Esophagus muscularis mucosa (tissue), 4 donors: ENCODE data around the gene ACLY. TPM values are rescaled to one million over a fixed set of nuclear protein-coding genes. Genes with fewer than 3 reads are reported as not detected.

Experiments
- DNase-seq: peaks from one replicate; pipeline ENCODE4 v3.0.0-alpha.2; 2017; ENCODE audit errors: extremely low spot score
- H3K27ac ChIP-seq, 4 donors: fragments of 200-600 bp; sonication (generic); replicated peaks in 1 of 4; 1 replicate in 3 of 4; 2 replicates in 1 of 4; pipeline ENCODE4 v1.5.1; 2016 to 2019; ENCODE audit warnings: mild to moderate bottlenecking in 1 of 4
- H3K27me3 ChIP-seq, 4 donors: fragments of 200-600 bp; sonication (generic); one replicate each; pipeline versions ENCODE4 v1.5.1 to v1.6.0; 2016 to 2019
- H3K36me3 ChIP-seq, 4 donors: fragments of 200-600 bp; sonication (generic); one replicate each; pipeline ENCODE4 v1.5.1; 2016 to 2019
- H3K4me1 ChIP-seq, 4 donors: fragments of 200-600 bp; sonication (generic); one replicate each; pipeline ENCODE4 v1.5.1; 2016 to 2019
- H3K4me3 ChIP-seq, 4 donors: fragments of 200-600 bp; sonication (generic); 1 replicate in 2 of 4; 2 replicates in 2 of 4; pipeline ENCODE4 v1.5.1; 2016 to 2019; ENCODE audit warnings: mild to moderate bottlenecking in 4 of 4, moderate library complexity in 1 of 4
- H3K9me3 ChIP-seq, 4 donors: fragments of 200-600 bp; sonication (generic); 1 replicate in 3 of 4; 2 replicates in 1 of 4; pipeline ENCODE4 v1.5.1; 2016 to 2019
- CTCF ChIP-seq, 3 experiments: fragments of 200-600 bp in 2 of 3; fragments of 450-650 bp in 1 of 3; sonication (generic) in 2 of 3; IDR thresholded peaks; one replicate each; pipeline ENCODE4 v1.5.1; 2017 to 2019; ENCODE audit warnings: antibody characterized with exemption in 3 of 3, mild to moderate bottlenecking in 2 of 3, moderate library complexity in 1 of 3
- EP300 ChIP-seq: sonication (generic); formaldehyde crosslinking; IDR thresholded peaks from one replicate; pipeline ENCODE4 v1.6.1; 2017; ENCODE audit warnings: antibody characterized with exemption
- POLR2A ChIP-seq: fragments of 450-650 bp; IDR thresholded peaks from one replicate; pipeline ENCODE4 v1.6.1; 2017; ENCODE audit warnings: antibody characterized with exemption, moderate library complexity, mild to moderate bottlenecking, low read depth
- POLR2AphosphoS5 ChIP-seq, 2 donors: sonication (generic); formaldehyde crosslinking; IDR thresholded peaks; one replicate each; pipeline ENCODE4 v1.6.1; 2017; ENCODE audit warnings: antibody characterized with exemption in 2 of 2
- WGBS: methylation state at CpG from one replicate; pipeline ENCODE4 v1.1.5; 2018; 5-methylcytosine and 5-hydroxymethylcytosine counted together
- intact Hi-C: fragments of 100-400 bp; cut with DNase I; formaldehyde crosslinking; loops from one replicate; pipeline ENCODE4 v1.15.1; 2023
- total RNA-seq, 4 donors: library from RNA; depleted of rRNA; stranded (reverse); fragments of >200 nt; gene quantifications; one replicate each; pipeline versions ENCODE4 v1.1.0 to v1.2.1, GENCODE V29; 2016

ACLY gene
- total RNA-seq, result 10 to 100 TPM; 52.3 to 87.7 (median 71.3) TPM

GRCh38 chr17:41918314-41919164 is at the start of gene ACLY:
ACLY (minus strand) TSS chr17:41918951; CDS start chr17:41913873, 5,078 bp downstream.
- WGBS, result 0% methylated on average over 24 of the region's 80 CpGs
- Histone ChIP-seq H3K27me3 (no peaks in the 10 kb centered on the region), H3K4me3 (peak within 1 kb of the TSS; percentile 63 to 99 (median 90)), H3K27ac (peak within 1 kb of the TSS; percentile 82 to 94 (median 92)), H3K9me3 (no peaks in the 10 kb centered on the region), H3K36me3 (peaks cover under 1 to 10% (median 2%) of the 10 kb centered on the region in 4 donors), H3K4me1 (peaks cover 23 to 47% (median 35%) of the 10 kb centered on the region in 4 donors)
- TF ChIP-seq EP300 (no peak), CTCF (IDR thresholded peaks at IDR 0.05) (peak in 1 of 3 experiments; percentile 3), POLR2A (peak; percentile 46), POLR2AphosphoS5 (IDR thresholded peaks at IDR 0.05) (peak; percentile 85 to 87)
- peak; percentile 98 for DNase-seq
- intact Hi-C loops, result no loop called here

GRCh38 chr17:41967921-41968578 is 49.3 kb upstream of the ACLY start:
- peak overlapping the region; percentile 92 to 93 (median 92) for H3K27ac ChIP-seq

GRCh38 chr17:41967141-41967920 is 48.6 kb upstream of the ACLY start:
- H3K4me3 ChIP-seq, result peak overlapping the region; percentile 91 to 99 (median 95)
- H3K27ac ChIP-seq, result peak overlapping the region; percentile 92 to 93 (median 92)
- H3K4me1 ChIP-seq, result peaks cover 26 to 73% (median 70%) of the 10 kb centered on the region in 4 donors
- H3K27me3 ChIP-seq, result no peaks in the 10 kb centered on the region
- no peak for DNase-seq
- intact Hi-C loops, result loop anchor here (2.0 to 5.0 kb wide), 2 partner anchors 51 to 150 kb away; no protein-coding TSS in a partner anchor
- H3K36me3 ChIP-seq, result peaks cover 18 to 42% (median 27%) of the 10 kb centered on the region in 4 donors
- TF ChIP-seq POLR2AphosphoS5 (IDR thresholded peaks at IDR 0.05) (peak in 1 of 2 donors; percentile 8), EP300 (no peak), CTCF (IDR thresholded peaks at IDR 0.05) (no peak), POLR2A (no peak)
- WGBS, result 10% methylated on average over 6 of the region's 39 CpGs
- no peaks in the 10 kb centered on the region for H3K9me3 ChIP-seq

More at GRCh38 chr17:41967921-41968578, 49.3 kb upstream of the ACLY start:
- DNase-seq, result no peak
- peak overlapping the region; percentile 91 to 99 (median 95) for H3K4me3 ChIP-seq
- intact Hi-C loops, result loop anchor here (2.0 to 5.0 kb wide), 2 partner anchors 51 to 149 kb away; no protein-coding TSS in a partner anchor
- 86% methylated on average over 20 of the region's 37 CpGs for WGBS
- no peaks in the 10 kb centered on the region for H3K9me3 ChIP-seq
- TF ChIP-seq POLR2AphosphoS5 (IDR thresholded peaks at IDR 0.05) (peak in 1 of 2 donors; percentile 18), EP300 (no peak), CTCF (IDR thresholded peaks at IDR 0.05) (no peak), POLR2A (no peak)
- H3K4me1 ChIP-seq, result peaks cover 30 to 74% (median 71%) of the 10 kb centered on the region in 4 donors
- peaks cover 21 to 49% (median 34%) of the 10 kb centered on the region in 4 donors for H3K36me3 ChIP-seq
- no peaks in the 10 kb centered on the region for H3K27me3 ChIP-seq

- no peaks in the 10 kb centered on the region for H3K9me3 ChIP-seq
- TF ChIP-seq EP300, result no peak
- TF ChIP-seq POLR2A, result peak; percentile 57
- peak in 1 of 3 experiments; percentile 27 for TF ChIP-seq CTCF (IDR thresholded peaks at IDR 0.05)
- peak; percentile 82 to 93 for TF ChIP-seq POLR2AphosphoS5 (IDR thresholded peaks at IDR 0.05)
- intact Hi-C loops, result loop anchor here (2.0 to 5.0 kb wide), 2 partner anchors 52 to 151 kb away; no protein-coding TSS in a partner anchor
- peak; percentile 95 for DNase-seq
- H3K4me1 ChIP-seq, result peaks cover 23 to 66% (median 63%) of the 10 kb centered on the region in 4 donors
- peak within 1 kb of the TSS; percentile 91 to 99 (median 95) for H3K4me3 ChIP-seq
- no peaks in the 10 kb centered on the region for H3K27me3 ChIP-seq
- peaks cover 12 to 35% (median 20%) of the 10 kb centered on the region in 4 donors for H3K36me3 ChIP-seq
- peak within 1 kb of the TSS; percentile 92 to 93 (median 92) for H3K27ac ChIP-seq
- 2% methylated on average over 17 of the region's 71 CpGs for WGBS
Measured at GRCh38 chr17:41966463-41967140, 47.9 kb upstream of the ACLY start, which contains the start of gene CNP. CNP (plus strand) TSS chr17:41966795; CDS start chr17:41966885, 90 bp downstream.
